Karpas-422 (cell line): Measurements from ENCODE around the gene MMP26. TPM values are rescaled to one million over a fixed set of nuclear protein-coding genes. Genes with fewer than 3 reads are reported as not detected.

Experiments used
- DNase-seq: peaks from one replicate; pipeline ENCODE4 v3.0.0-alpha.2; 2015
- H2AFZ ChIP-seq: fragments of 200-600 bp; sonication (generic); 2 replicates; pipeline ENCODE4 v1.6.1; 2014; ENCODE audit warnings: antibody characterized with exemption, low read length, mixed read lengths
- H3K27ac ChIP-seq: fragments of 200-600 bp; sonication (generic); 2 replicates; pipeline ENCODE4 v1.5.1; 2014; ENCODE audit warnings: mild to moderate bottlenecking, low read length, moderate library complexity
- H3K27me3 ChIP-seq: fragments of 200-600 bp; sonication (generic); 2 replicates; pipeline ENCODE4 v1.6.1; 2014; ENCODE audit warnings: low read length, mixed read lengths
- H3K36me3 ChIP-seq: fragments of 200-600 bp; sonication (generic); 2 replicates; pipeline ENCODE4 v1.6.1; 2014; ENCODE audit warnings: low read length, mixed read lengths; ENCODE audit not compliant: insufficient read depth
- H3K4me1 ChIP-seq: fragments of 200-600 bp; sonication (generic); 2 replicates; pipeline ENCODE4 v1.6.1; 2014; ENCODE audit warnings: mild to moderate bottlenecking, low read length, mixed read lengths
- H3K4me2 ChIP-seq: fragments of 200-600 bp; sonication (generic); 2 replicates; pipeline ENCODE4 v1.6.1; 2014; ENCODE audit warnings: low read length, low read depth, mild to moderate bottlenecking; ENCODE audit not compliant: poor library complexity, severe bottlenecking
- H3K4me3 ChIP-seq: fragments of 200-600 bp; sonication (generic); 2 replicates; pipeline ENCODE4 v1.5.1; 2014; ENCODE audit warnings: mild to moderate bottlenecking, antibody characterized with exemption, low read length, mixed read lengths
- H3K79me2 ChIP-seq: fragments of 200-600 bp; sonication (generic); 2 replicates; pipeline ENCODE4 v1.6.1; 2014; ENCODE audit warnings: mild to moderate bottlenecking, low read length, mixed read lengths
- H3K9ac ChIP-seq: fragments of 200-600 bp; sonication (generic); 2 replicates; pipeline ENCODE4 v1.6.0; 2014; ENCODE audit warnings: low read length
- H3K9me2 ChIP-seq: fragments of 200-600 bp; sonication (generic), shearing (Covaris generic); replicated peaks from 2 replicates; pipeline ENCODE4 v1.6.0; 2014; ENCODE audit warnings: mild to moderate bottlenecking, low read length, moderate library complexity; ENCODE audit not compliant: insufficient read depth
- H3K9me3 ChIP-seq: fragments of 300-700, 200-600 bp; sonication (generic); 2 replicates; pipeline ENCODE4 v1.6.1; 2014; ENCODE audit warnings: low read length, mixed read lengths
- H4K20me1 ChIP-seq: fragments of 200-600 bp; sonication (generic); 2 replicates; pipeline ENCODE4 v1.6.1; 2014; ENCODE audit warnings: mild to moderate bottlenecking, antibody characterized with exemption, low read length, low read depth; ENCODE audit not compliant: insufficient read depth
- total RNA-seq: library from RNA; depleted of rRNA; stranded (reverse); fragments of >200 nt; shearing (Covaris generic); gene quantifications from 2 replicates; pipeline ENCODE4 v1.2.3, GENCODE V29; 2014; ENCODE audit warnings: low replicate concordance; rRNA removed

The MMP26 gene
- total RNA-seq, 1 experiment from 2014 or later: not detected

DNA sequence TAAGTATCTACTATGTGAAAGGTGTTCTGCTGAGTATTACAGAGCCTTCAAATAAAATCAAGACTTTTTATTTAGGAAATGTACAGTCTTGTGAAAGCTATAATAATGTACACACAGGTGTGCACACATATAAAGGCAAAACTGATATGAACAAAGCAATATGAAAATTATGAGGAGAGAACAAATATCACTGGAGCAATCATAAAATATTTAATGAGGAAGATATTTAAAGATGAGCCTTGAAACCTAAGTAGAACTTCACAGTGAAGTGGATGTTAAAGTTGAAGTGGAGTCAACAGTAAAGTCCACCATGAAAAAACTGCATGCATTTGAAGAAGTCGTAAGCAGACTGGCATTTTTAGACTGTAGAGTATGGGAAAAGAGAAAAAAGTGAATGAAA lies 46.6 kb downstream of the MMP26 start:
- Histone ChIP-seq H3K4me3 (no peak overlapping the region), H3K27me3 (no peaks in the 10 kb centered on the region), H3K9me3 (no peaks in the 10 kb centered on the region), H3K4me1 (no peaks in the 10 kb centered on the region), H2AFZ (no peak overlapping the region), H3K27ac (no peak overlapping the region), H3K9me2 (no peaks in the 10 kb centered on the region), H4K20me1 (no peaks in the 10 kb centered on the region), H3K9ac (no peak overlapping the region), H3K36me3 (no peaks in the 10 kb centered on the region), H3K4me2 (no peak overlapping the region), H3K79me2 (no peaks in the 10 kb centered on the region)
- no peak for DNase-seq

Other genes starting within 250 kb of the MMP26 start
- not detected in 2 replicates for gene OR52K1, start 222.1 kb upstream of the MMP26 start, total RNA-seq
- gene OR52M1, start 159.6 kb upstream of the MMP26 start, total RNA-seq: not detected in 2 replicates
- not detected in 2 replicates for gene OR52I2, start 123.0 kb upstream of the MMP26 start, total RNA-seq
- gene OR52I1, start 110.7 kb upstream of the MMP26 start, total RNA-seq: not detected in 2 replicates
- 17.5 and 21.1 TPM in 2 replicates for gene TRIM68, start 96.6 kb upstream of the MMP26 start, total RNA-seq
- gene OR51D1, start 67.3 kb upstream of the MMP26 start, total RNA-seq: not detected in 2 replicates
- not detected in 2 replicates for gene OR51E1, start 60.8 kb upstream of the MMP26 start, total RNA-seq
- gene OR51E2, start 6.9 kb upstream of the MMP26 start, total RNA-seq: not detected in 2 replicates
- not detected in 2 replicates for gene OR51F1, start 65.2 kb downstream of the MMP26 start, total RNA-seq
- gene OR52R1, start 99.6 kb downstream of the MMP26 start, total RNA-seq: not detected in 2 replicates
- gene OR51F2, start 116.5 kb downstream of the MMP26 start, total RNA-seq: not detected in 2 replicates
- not detected in 2 replicates for gene OR51S1, start 144.4 kb downstream of the MMP26 start, total RNA-seq
- gene OR51T1, start 177.1 kb downstream of the MMP26 start, total RNA-seq: not detected in 2 replicates
- not detected in 2 replicates for gene OR51A7, start 199.0 kb downstream of the MMP26 start, total RNA-seq
- gene OR51G2, start 214.6 kb downstream of the MMP26 start, total RNA-seq: not detected in 2 replicates
- not detected in 2 replicates for gene OR51G1, start 219.6 kb downstream of the MMP26 start, total RNA-seq
- gene OR51A4, start 242.8 kb downstream of the MMP26 start, total RNA-seq: not detected in 2 replicates